GM10266 (cell line): Measurements from ENCODE around the gene RALGPS1.

Experiments
- DNase-seq: peaks from one replicate; pipeline ENCODE4 v3.0.0; 2012; ENCODE audit errors: extremely low spot score
- CTCF ChIP-seq: IDR thresholded peaks from 2 replicates; pipeline ENCODE4 v1.5.1; 2012; ENCODE audit warnings: mild to moderate bottlenecking, low read depth; ENCODE audit not compliant: control insufficient read depth, insufficient read depth; ENCODE audit errors: missing control alignments

The RALGPS1 gene

GRCh38 chr9:126914458-126915280, at the start of gene RALGPS1:
TSS of gene RALGPS1 (plus strand) at chr9:126914782. CDS start at chr9:126962290, 47,508 bp downstream.
- no peak for TF ChIP-seq CTCF

GRCh38 chr9:126869368-126869767, 45.2 kb upstream of the RALGPS1 start:
- no peak for DNase-seq
- no peak for TF ChIP-seq CTCF

More at GRCh38 chr9:126914458-126915280, at the start of gene RALGPS1:
- peak; percentile 99 for DNase-seq

- TF ChIP-seq CTCF = no peak
- DNase-seq = peak; percentile 32
These were observed 42.1 kb upstream of the RALGPS1 start for GRCh38 chr9:126872516-126872915.

GRCh38 chr9:126874546-126875314, 39.9 kb upstream of the RALGPS1 start:
- no peak for TF ChIP-seq CTCF
- no peak for DNase-seq

GRCh38 chr9:126875756-126876510, 38.6 kb upstream of the RALGPS1 start:
- no peak for DNase-seq
- TF ChIP-seq CTCF = no peak

- DNase-seq = no peak
- TF ChIP-seq CTCF = no peak
These were observed 38.1 kb upstream of the RALGPS1 start for GRCh38 chr9:126876531-126876930.
